Breast epithelium (tissue), 4 donors: ENCODE results near the gene MACROD2. TPM values are rescaled to one million over a fixed set of nuclear protein-coding genes. Genes with fewer than 3 reads are reported as not detected.

ENCODE experiments used
- DNase-seq, 2 donors: peaks; one replicate each; pipeline ENCODE4 v3.0.0-alpha.2; 2019; ENCODE audit warnings: low spot score in 2 of 2
- H3K27ac ChIP-seq, 2 donors: fragments of 200-600 bp; sonication (generic) in 1 of 2; one replicate each; pipeline ENCODE4 v1.5.1; 2016 to 2019; ENCODE audit warnings: mild to moderate bottlenecking in 1 of 2
- H3K27me3 ChIP-seq, 2 donors: fragments of 200-600 bp; sonication (generic) in 1 of 2; one replicate each; pipeline versions ENCODE4 v1.5.1 to v1.6.0; 2017 to 2019; ENCODE audit warnings: control low read depth in 1 of 2, mild to moderate bottlenecking in 1 of 2
- H3K36me3 ChIP-seq: fragments of 200-600 bp; one replicate; pipeline ENCODE4 v1.5.1; 2019
- H3K4me1 ChIP-seq, 2 donors: fragments of 200-600 bp; sonication (generic); one replicate each; pipeline ENCODE4 v1.5.1; 2016 to 2019; ENCODE audit warnings: control low read depth in 1 of 2
- H3K4me3 ChIP-seq, 3 donors: fragments of 200-600 bp; sonication (generic); 1 replicate in 2 of 3; 2 replicates in 1 of 3; pipeline ENCODE4 v1.5.1; 2016 to 2019; ENCODE audit warnings: mild to moderate bottlenecking in 3 of 3, moderate library complexity in 2 of 3
- H3K9me3 ChIP-seq, 2 donors: fragments of 200-600 bp; sonication (generic) in 1 of 2; one replicate each; pipeline ENCODE4 v1.5.1; 2016 to 2019; ENCODE audit warnings: control low read depth in 1 of 2
- POLR2A ChIP-seq: fragments of 450-650 bp; IDR thresholded peaks from one replicate; pipeline ENCODE4 v1.6.1; 2016; ENCODE audit warnings: antibody characterized with exemption, mild to moderate bottlenecking, moderate library complexity
- POLR2AphosphoS5 ChIP-seq, 3 donors: sonication (generic); formaldehyde crosslinking; IDR thresholded peaks; one replicate each; pipeline ENCODE4 v1.6.1; 2017; ENCODE audit warnings: antibody characterized with exemption in 3 of 3
- intact Hi-C: fragments of 100-400 bp; cut with DNase I; formaldehyde crosslinking; loops from one replicate; pipeline ENCODE4 v1.15.1; 2023; ENCODE audit warnings: low total_unique reads
- total RNA-seq, 3 donors: library from RNA; depleted of rRNA; stranded (reverse); fragments of >200 nt; gene quantifications; one replicate each; pipeline ENCODE4 v1.1.0, GENCODE V29; 2016
- TF ChIP-seq, protein P1 (sequence below), 3 donors: fragments of 450-650 bp; IDR thresholded peaks; one replicate each; pipeline ENCODE4 v1.5.1; 2016 to 2017; ENCODE audit warnings: antibody characterized with exemption in 3 of 3, mild to moderate bottlenecking in 3 of 3, moderate library complexity in 3 of 3

The MACROD2 gene
- total RNA-seq, 3 donors from 2014 or later, result 6.7 to 26.8 (median 8.8) TPM

- intact Hi-C loops, result no loop called here
- TF ChIP-seq POLR2A (no peak), POLR2AphosphoS5 (IDR thresholded peaks at IDR 0.05) (no peak)
- TF ChIP-seq, protein P1, sequence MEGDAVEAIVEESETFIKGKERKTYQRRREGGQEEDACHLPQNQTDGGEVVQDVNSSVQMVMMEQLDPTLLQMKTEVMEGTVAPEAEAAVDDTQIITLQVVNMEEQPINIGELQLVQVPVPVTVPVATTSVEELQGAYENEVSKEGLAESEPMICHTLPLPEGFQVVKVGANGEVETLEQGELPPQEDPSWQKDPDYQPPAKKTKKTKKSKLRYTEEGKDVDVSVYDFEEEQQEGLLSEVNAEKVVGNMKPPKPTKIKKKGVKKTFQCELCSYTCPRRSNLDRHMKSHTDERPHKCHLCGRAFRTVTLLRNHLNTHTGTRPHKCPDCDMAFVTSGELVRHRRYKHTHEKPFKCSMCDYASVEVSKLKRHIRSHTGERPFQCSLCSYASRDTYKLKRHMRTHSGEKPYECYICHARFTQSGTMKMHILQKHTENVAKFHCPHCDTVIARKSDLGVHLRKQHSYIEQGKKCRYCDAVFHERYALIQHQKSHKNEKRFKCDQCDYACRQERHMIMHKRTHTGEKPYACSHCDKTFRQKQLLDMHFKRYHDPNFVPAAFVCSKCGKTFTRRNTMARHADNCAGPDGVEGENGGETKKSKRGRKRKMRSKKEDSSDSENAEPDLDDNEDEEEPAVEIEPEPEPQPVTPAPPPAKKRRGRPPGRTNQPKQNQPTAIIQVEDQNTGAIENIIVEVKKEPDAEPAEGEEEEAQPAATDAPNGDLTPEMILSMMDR (IDR thresholded peaks at IDR 0.05), result no peak
These were observed 620.7 kb downstream of the MACROD2 start for GRCh38 chr20:14616003-14616402.

DNA sequence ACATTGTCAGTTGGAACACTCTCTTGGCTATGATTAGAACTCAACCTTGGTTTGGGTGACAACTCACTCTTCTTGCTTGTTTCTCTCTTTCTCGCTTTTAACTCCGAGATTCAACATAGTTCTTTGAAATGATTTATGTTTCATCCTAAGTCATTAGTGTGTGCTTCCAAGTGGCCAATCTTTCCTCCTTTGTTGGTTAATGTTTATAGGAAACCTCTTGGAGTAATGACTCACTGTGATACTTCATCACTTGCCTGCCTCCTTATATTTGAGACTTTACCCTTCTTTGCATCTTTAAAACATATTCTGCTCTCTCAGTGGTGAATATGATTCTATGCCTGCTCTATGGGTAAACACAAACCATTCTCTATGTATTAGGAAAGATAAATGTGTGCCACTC lies 621.8 kb downstream of the MACROD2 start:
- intact Hi-C loops, result no loop called here
- Histone ChIP-seq H3K4me3 (no peak overlapping the region), H3K9me3 (no peaks in the 10 kb centered on the region), H3K27ac (no peak overlapping the region), H3K27me3 (no peaks in the 10 kb centered on the region), H3K36me3 (no peaks in the 10 kb centered on the region), H3K4me1 (no peaks in the 10 kb centered on the region)
- TF ChIP-seq POLR2A (no peak), POLR2AphosphoS5 (IDR thresholded peaks at IDR 0.05) (no peak)
- TF ChIP-seq, protein P1 (IDR thresholded peaks at IDR 0.05), result no peak
- DNase-seq, result no peak

More at GRCh38 chr20:14616003-14616402, 620.7 kb downstream of the MACROD2 start:
- Histone ChIP-seq H3K4me3 (no peak overlapping the region), H3K4me1 (no peaks in the 10 kb centered on the region), H3K27me3 (no peaks in the 10 kb centered on the region), H3K36me3 (no peaks in the 10 kb centered on the region), H3K9me3 (no peaks in the 10 kb centered on the region), H3K27ac (no peak overlapping the region)
- no peak for DNase-seq

- TF ChIP-seq POLR2A, result no peak
- no peak for TF ChIP-seq POLR2AphosphoS5 (IDR thresholded peaks at IDR 0.05)
- TF ChIP-seq, protein P1 (IDR thresholded peaks at IDR 0.05), result no peak
- H3K9me3 ChIP-seq, result no peaks in the 10 kb centered on the region
- H3K27ac ChIP-seq, result no peak overlapping the region
- H3K4me1 ChIP-seq, result no peaks in the 10 kb centered on the region
- H3K4me3 ChIP-seq, result no peak overlapping the region
- DNase-seq, result no peak
- intact Hi-C loops, result no loop called here
- H3K27me3 ChIP-seq, result no peaks in the 10 kb centered on the region
- H3K36me3 ChIP-seq, result no peaks in the 10 kb centered on the region
These were observed 624.1 kb downstream of the MACROD2 start for GRCh38 chr20:14619411-14619810.

- H3K27ac ChIP-seq, result no peak overlapping the region
- no peaks in the 10 kb centered on the region for H3K9me3 ChIP-seq
- H3K27me3 ChIP-seq, result no peaks in the 10 kb centered on the region
- H3K4me1 ChIP-seq, result no peaks in the 10 kb centered on the region
- H3K36me3 ChIP-seq, result no peaks in the 10 kb centered on the region
- DNase-seq, result no peak
- no peak for TF ChIP-seq POLR2AphosphoS5 (IDR thresholded peaks at IDR 0.05)
- no peak for TF ChIP-seq POLR2A
- TF ChIP-seq, protein P1 (IDR thresholded peaks at IDR 0.05), result no peak
- intact Hi-C loops, result no loop called here
- H3K4me3 ChIP-seq, result no peak overlapping the region
These were observed 627.5 kb downstream of the MACROD2 start for GRCh38 chr20:14622796-14623195.

- no peaks in the 10 kb centered on the region for H3K9me3 ChIP-seq
- H3K27me3 ChIP-seq, result no peaks in the 10 kb centered on the region
- no peak overlapping the region for H3K4me3 ChIP-seq
- intact Hi-C loops, result no loop called here
- no peaks in the 10 kb centered on the region for H3K4me1 ChIP-seq
- H3K27ac ChIP-seq, result no peak overlapping the region
- DNase-seq, result no peak
- TF ChIP-seq, protein P1 (IDR thresholded peaks at IDR 0.05), result no peak
- TF ChIP-seq POLR2A (no peak), POLR2AphosphoS5 (IDR thresholded peaks at IDR 0.05) (no peak)
- H3K36me3 ChIP-seq, result no peaks in the 10 kb centered on the region
These were observed 635.7 kb downstream of the MACROD2 start for GRCh38 chr20:14631011-14631410.
